Measurements from ENCODE around the gene GNAQ. TPM values are rescaled to one million over a fixed set of nuclear protein-coding genes. Genes with fewer than 3 reads are reported as not detected.

The GNAQ gene
- total RNA-seq, 1 experiment from 2014 or later: 55.5 TPM

DNA sequence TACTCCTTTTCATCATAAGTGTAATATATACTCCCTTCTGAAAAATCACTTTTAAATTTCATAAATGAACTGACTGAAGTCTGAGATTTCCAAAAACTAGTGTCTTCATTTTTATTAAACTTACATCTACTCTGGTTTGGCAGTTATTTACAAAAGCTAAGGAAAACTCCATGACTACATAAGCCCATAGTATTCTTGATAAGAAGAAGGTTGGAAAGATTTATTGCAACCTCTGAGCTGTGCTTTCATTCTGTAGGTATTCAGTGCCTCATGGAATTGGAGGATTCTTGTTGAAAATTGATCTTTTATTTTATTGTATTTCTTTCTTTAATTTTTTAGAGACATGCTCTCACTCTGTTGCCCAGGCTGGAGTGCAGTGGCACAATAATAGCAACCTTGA lies 41.7 kb downstream of the GNAQ start (continued):
- TF ChIP-seq, protein P1, sequence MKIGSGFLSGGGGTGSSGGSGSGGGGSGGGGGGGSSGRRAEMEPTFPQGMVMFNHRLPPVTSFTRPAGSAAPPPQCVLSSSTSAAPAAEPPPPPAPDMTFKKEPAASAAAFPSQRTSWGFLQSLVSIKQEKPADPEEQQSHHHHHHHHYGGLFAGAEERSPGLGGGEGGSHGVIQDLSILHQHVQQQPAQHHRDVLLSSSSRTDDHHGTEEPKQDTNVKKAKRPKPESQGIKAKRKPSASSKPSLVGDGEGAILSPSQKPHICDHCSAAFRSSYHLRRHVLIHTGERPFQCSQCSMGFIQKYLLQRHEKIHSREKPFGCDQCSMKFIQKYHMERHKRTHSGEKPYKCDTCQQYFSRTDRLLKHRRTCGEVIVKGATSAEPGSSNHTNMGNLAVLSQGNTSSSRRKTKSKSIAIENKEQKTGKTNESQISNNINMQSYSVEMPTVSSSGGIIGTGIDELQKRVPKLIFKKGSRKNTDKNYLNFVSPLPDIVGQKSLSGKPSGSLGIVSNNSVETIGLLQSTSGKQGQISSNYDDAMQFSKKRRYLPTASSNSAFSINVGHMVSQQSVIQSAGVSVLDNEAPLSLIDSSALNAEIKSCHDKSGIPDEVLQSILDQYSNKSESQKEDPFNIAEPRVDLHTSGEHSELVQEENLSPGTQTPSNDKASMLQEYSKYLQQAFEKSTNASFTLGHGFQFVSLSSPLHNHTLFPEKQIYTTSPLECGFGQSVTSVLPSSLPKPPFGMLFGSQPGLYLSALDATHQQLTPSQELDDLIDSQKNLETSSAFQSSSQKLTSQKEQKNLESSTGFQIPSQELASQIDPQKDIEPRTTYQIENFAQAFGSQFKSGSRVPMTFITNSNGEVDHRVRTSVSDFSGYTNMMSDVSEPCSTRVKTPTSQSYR (CRISPR knock-in tag; IDR thresholded peaks at IDR 0.05): no peak
- no peak for TF ChIP-seq ZNF317 (CRISPR knock-in tag; IDR thresholded peaks at IDR 0.05; ENCODE audit: borderline replicate concordance, low read depth)
- TF ChIP-seq, protein P2, sequence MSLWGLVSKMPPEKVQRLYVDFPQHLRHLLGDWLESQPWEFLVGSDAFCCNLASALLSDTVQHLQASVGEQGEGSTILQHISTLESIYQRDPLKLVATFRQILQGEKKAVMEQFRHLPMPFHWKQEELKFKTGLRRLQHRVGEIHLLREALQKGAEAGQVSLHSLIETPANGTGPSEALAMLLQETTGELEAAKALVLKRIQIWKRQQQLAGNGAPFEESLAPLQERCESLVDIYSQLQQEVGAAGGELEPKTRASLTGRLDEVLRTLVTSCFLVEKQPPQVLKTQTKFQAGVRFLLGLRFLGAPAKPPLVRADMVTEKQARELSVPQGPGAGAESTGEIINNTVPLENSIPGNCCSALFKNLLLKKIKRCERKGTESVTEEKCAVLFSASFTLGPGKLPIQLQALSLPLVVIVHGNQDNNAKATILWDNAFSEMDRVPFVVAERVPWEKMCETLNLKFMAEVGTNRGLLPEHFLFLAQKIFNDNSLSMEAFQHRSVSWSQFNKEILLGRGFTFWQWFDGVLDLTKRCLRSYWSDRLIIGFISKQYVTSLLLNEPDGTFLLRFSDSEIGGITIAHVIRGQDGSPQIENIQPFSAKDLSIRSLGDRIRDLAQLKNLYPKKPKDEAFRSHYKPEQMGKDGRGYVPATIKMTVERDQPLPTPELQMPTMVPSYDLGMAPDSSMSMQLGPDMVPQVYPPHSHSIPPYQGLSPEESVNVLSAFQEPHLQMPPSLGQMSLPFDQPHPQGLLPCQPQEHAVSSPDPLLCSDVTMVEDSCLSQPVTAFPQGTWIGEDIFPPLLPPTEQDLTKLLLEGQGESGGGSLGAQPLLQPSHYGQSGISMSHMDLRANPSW (CRISPR knock-in tag; conservative IDR thresholded peaks at IDR 0.05; ENCODE audit: low read depth): no peak
- TF ChIP-seq, protein P3, sequence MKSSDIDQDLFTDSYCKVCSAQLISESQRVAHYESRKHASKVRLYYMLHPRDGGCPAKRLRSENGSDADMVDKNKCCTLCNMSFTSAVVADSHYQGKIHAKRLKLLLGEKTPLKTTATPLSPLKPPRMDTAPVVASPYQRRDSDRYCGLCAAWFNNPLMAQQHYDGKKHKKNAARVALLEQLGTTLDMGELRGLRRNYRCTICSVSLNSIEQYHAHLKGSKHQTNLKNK (CRISPR knock-in tag; IDR thresholded peaks at IDR 0.05): no peak
- TF ChIP-seq, protein P4, sequence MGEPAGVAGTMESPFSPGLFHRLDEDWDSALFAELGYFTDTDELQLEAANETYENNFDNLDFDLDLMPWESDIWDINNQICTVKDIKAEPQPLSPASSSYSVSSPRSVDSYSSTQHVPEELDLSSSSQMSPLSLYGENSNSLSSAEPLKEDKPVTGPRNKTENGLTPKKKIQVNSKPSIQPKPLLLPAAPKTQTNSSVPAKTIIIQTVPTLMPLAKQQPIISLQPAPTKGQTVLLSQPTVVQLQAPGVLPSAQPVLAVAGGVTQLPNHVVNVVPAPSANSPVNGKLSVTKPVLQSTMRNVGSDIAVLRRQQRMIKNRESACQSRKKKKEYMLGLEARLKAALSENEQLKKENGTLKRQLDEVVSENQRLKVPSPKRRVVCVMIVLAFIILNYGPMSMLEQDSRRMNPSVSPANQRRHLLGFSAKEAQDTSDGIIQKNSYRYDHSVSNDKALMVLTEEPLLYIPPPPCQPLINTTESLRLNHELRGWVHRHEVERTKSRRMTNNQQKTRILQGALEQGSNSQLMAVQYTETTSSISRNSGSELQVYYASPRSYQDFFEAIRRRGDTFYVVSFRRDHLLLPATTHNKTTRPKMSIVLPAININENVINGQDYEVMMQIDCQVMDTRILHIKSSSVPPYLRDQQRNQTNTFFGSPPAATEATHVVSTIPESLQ (CRISPR knock-in tag; IDR thresholded peaks at IDR 0.05): no peak

DNA sequence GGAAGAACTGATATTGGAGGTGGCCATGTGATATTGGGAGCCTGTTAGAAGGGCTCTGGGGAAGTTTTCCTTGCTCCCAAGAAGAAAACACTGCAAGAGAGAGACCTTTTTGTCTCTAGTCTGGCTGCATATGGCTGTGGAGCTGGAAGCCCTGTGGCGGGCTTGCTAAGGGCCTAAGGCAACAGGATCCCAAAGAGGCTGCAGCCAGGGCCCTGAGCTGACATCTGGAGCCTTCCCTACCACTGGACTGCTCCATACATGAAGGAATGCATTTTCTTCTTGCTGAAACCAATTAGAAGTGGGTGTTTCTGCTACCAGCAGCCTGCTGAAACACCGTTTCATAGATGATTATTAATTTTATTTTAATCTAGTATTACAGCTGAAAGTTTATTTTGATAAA lies 42.2 kb downstream of the GNAQ start:
- Mint-ChIP-seq H3K4me3 (no peak overlapping the region), H3K9me3 (peaks cover 6% of the 10 kb centered on the region), H3K27me3 (ENCODE audit: low read depth) (no peaks in the 10 kb centered on the region), H3K27ac (no peak overlapping the region), H3K4me1 (peaks cover 18% of the 10 kb centered on the region), H3K36me3 (peaks cover 13% of the 10 kb centered on the region)
- DNase-seq (ENCODE audit: low spot score) (no peak), ATAC-seq (peak; percentile 60; the same call in 1 of the 2 replicates)
- POLR2A ChIA-PET: no interaction called here
- TF ChIP-seq, protein P5, sequence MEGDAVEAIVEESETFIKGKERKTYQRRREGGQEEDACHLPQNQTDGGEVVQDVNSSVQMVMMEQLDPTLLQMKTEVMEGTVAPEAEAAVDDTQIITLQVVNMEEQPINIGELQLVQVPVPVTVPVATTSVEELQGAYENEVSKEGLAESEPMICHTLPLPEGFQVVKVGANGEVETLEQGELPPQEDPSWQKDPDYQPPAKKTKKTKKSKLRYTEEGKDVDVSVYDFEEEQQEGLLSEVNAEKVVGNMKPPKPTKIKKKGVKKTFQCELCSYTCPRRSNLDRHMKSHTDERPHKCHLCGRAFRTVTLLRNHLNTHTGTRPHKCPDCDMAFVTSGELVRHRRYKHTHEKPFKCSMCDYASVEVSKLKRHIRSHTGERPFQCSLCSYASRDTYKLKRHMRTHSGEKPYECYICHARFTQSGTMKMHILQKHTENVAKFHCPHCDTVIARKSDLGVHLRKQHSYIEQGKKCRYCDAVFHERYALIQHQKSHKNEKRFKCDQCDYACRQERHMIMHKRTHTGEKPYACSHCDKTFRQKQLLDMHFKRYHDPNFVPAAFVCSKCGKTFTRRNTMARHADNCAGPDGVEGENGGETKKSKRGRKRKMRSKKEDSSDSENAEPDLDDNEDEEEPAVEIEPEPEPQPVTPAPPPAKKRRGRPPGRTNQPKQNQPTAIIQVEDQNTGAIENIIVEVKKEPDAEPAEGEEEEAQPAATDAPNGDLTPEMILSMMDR (IDR thresholded peaks at IDR 0.05): no peak
- no peak for TF ChIP-seq NFYB (CRISPR knock-in tag; conservative IDR thresholded peaks at IDR 0.05; ENCODE audit: low read depth)
- TF ChIP-seq ZBTB21 (CRISPR knock-in tag; IDR thresholded peaks at IDR 0.05; ENCODE audit: borderline replicate concordance): no peak
- TF ChIP-seq NFATC4 (CRISPR knock-in tag; IDR thresholded peaks at IDR 0.05): no peak
- TF ChIP-seq ESRRA (CRISPR knock-in tag; IDR thresholded peaks at IDR 0.05; ENCODE audit: borderline replicate concordance): no peak
- no peak for TF ChIP-seq SOX15 (CRISPR knock-in tag; IDR thresholded peaks at IDR 0.05)
- no peak for TF ChIP-seq ZNF512 (CRISPR knock-in tag; IDR thresholded peaks at IDR 0.05; ENCODE audit: borderline replicate concordance)
- no peak for TF ChIP-seq ZNF219 (CRISPR knock-in tag; IDR thresholded peaks at IDR 0.05; ENCODE audit: borderline replicate concordance)
- no peak for TF ChIP-seq ETV6 (CRISPR knock-in tag; IDR thresholded peaks at IDR 0.05)
- TF ChIP-seq, protein P6, sequence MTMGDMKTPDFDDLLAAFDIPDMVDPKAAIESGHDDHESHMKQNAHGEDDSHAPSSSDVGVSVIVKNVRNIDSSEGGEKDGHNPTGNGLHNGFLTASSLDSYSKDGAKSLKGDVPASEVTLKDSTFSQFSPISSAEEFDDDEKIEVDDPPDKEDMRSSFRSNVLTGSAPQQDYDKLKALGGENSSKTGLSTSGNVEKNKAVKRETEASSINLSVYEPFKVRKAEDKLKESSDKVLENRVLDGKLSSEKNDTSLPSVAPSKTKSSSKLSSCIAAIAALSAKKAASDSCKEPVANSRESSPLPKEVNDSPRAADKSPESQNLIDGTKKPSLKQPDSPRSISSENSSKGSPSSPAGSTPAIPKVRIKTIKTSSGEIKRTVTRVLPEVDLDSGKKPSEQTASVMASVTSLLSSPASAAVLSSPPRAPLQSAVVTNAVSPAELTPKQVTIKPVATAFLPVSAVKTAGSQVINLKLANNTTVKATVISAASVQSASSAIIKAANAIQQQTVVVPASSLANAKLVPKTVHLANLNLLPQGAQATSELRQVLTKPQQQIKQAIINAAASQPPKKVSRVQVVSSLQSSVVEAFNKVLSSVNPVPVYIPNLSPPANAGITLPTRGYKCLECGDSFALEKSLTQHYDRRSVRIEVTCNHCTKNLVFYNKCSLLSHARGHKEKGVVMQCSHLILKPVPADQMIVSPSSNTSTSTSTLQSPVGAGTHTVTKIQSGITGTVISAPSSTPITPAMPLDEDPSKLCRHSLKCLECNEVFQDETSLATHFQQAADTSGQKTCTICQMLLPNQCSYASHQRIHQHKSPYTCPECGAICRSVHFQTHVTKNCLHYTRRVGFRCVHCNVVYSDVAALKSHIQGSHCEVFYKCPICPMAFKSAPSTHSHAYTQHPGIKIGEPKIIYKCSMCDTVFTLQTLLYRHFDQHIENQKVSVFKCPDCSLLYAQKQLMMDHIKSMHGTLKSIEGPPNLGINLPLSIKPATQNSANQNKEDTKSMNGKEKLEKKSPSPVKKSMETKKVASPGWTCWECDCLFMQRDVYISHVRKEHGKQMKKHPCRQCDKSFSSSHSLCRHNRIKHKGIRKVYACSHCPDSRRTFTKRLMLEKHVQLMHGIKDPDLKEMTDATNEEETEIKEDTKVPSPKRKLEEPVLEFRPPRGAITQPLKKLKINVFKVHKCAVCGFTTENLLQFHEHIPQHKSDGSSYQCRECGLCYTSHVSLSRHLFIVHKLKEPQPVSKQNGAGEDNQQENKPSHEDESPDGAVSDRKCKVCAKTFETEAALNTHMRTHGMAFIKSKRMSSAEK (CRISPR knock-in tag; IDR thresholded peaks at IDR 0.05; ENCODE audit: borderline replicate concordance): no peak
- no peak for TF ChIP-seq TCF7 (CRISPR knock-in tag; IDR thresholded peaks at IDR 0.05; ENCODE audit: low read depth)
- no peak for TF ChIP-seq ZNF396 (CRISPR knock-in tag; IDR thresholded peaks at IDR 0.05; ENCODE audit: borderline replicate concordance)
- CTCF ChIA-PET: interaction anchor here (1.9 kb wide), 1 partner anchor 12 kb away, joined by 8 read pairs; no protein-coding TSS in a partner anchor

Measured in WTC11 (cell line).